Tibial nerve (tissue), 4 donors: Measurements from ENCODE around the gene GHDC.

Source experiments
- EP300 ChIP-seq, 2 donors: sonication (generic); formaldehyde crosslinking; IDR thresholded peaks; one replicate each; pipeline ENCODE4 v1.6.1; 2017; ENCODE audit warnings: antibody characterized with exemption in 2 of 2, mild to moderate bottlenecking in 1 of 2
- TF ChIP-seq, protein P1 (sequence below), 5 experiments: fragments of 200-600 bp in 3 of 5; fragments of 450-650 bp in 2 of 5; sonication (generic) in 3 of 5; IDR thresholded peaks; one replicate each; pipeline ENCODE4 v1.5.1; 2016 to 2019; ENCODE audit warnings: antibody characterized with exemption in 5 of 5, mild to moderate bottlenecking in 3 of 5, moderate library complexity in 2 of 5

DNA sequence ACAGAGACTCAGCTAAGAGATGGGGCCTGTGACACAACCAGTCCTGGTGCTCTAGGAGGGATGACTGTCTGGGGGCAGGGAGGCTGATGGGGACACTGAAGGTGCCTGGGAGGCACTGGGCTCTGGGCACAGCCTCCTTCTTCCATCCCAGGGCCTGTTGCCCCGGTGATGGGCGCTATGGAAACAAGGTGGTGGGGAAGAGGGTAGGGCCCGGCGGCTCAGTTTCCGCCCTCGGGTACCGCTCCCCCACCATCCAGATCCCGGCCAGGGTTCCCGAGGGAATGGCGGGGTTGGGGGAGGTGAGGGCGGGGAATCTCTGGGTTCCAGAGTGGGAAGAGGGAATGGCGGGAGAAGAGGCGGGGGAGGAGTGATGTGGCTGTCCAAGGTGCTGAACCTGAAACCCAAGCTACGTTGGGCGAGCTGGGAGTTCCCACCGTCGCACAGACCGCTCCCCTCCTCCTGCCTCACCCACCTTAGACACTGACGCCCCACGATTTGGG lies 14.3 kb downstream of the GHDC start:
- no peak for TF ChIP-seq EP300 (IDR thresholded peaks at IDR 0.05)
- TF ChIP-seq, protein P1, sequence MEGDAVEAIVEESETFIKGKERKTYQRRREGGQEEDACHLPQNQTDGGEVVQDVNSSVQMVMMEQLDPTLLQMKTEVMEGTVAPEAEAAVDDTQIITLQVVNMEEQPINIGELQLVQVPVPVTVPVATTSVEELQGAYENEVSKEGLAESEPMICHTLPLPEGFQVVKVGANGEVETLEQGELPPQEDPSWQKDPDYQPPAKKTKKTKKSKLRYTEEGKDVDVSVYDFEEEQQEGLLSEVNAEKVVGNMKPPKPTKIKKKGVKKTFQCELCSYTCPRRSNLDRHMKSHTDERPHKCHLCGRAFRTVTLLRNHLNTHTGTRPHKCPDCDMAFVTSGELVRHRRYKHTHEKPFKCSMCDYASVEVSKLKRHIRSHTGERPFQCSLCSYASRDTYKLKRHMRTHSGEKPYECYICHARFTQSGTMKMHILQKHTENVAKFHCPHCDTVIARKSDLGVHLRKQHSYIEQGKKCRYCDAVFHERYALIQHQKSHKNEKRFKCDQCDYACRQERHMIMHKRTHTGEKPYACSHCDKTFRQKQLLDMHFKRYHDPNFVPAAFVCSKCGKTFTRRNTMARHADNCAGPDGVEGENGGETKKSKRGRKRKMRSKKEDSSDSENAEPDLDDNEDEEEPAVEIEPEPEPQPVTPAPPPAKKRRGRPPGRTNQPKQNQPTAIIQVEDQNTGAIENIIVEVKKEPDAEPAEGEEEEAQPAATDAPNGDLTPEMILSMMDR (IDR thresholded peaks at IDR 0.05) = no peak
